Mesothelial cell of epicardium (in vitro differentiated cells): Measurements from ENCODE around the gene GULP1. TPM values are rescaled to one million over a fixed set of nuclear protein-coding genes. Genes with fewer than 3 reads are reported as not detected.
A peak's percentile ranks its signal among the peaks of the same experiment; 100 is the strongest.
"Not testable (repeated sequence)": the region's sequence is repeated elsewhere in the genome, so short reads cannot be mapped to it uniquely, and the experiment has no call there.

Source experiments
- DNase-seq, 2 experiments: peaks; one replicate each; pipeline ENCODE4 v3.0.0; 2021; ENCODE audit warnings: low spot score in 2 of 2; ENCODE audit not compliant: unreplicated experiment in 2 of 2
- H3K27ac Mint-ChIP-seq: 2 replicates; pipeline ENCODE4 v1.8.0; 2021; ENCODE audit warnings: mixed read lengths
- H3K27me3 Mint-ChIP-seq: 2 replicates; pipeline ENCODE4 v1.8.0; 2021; ENCODE audit warnings: low read depth, mixed read lengths
- H3K36me3 Mint-ChIP-seq: 2 replicates; pipeline ENCODE4 v1.8.0; 2021; ENCODE audit warnings: mixed read lengths
- H3K4me1 Mint-ChIP-seq: 2 replicates; pipeline ENCODE4 v1.8.0; 2021; ENCODE audit warnings: mixed read lengths
- H3K4me3 Mint-ChIP-seq: 2 replicates; pipeline ENCODE4 v1.8.0; 2021; ENCODE audit warnings: mild to moderate bottlenecking, moderate library complexity, mixed read lengths
- H3K9me3 Mint-ChIP-seq: 2 replicates; pipeline ENCODE4 v1.8.0; 2021; ENCODE audit warnings: mixed read lengths
- CTCF ChIP-seq: fragments of 200-600 bp; sonication (generic); IDR thresholded peaks from one replicate; pipeline ENCODE4 v1.5.0; 2021; ENCODE audit warnings: antibody characterized with exemption; ENCODE audit not compliant: unreplicated experiment
- total RNA-seq: library from RNA; stranded (reverse); gene quantifications from 3 replicates; pipeline ENCODE4 v1.2.1, GENCODE V29; 2021

Gene GULP1
- total RNA-seq, 1 donor from 2014 or later: 58.5 TPM

- no peaks in the 10 kb centered on the region for H3K27me3 Mint-ChIP-seq
- peak; percentile 40 to 77 for DNase-seq
Observed at GRCh38 chr2:188293601-188294351, 2.1 kb downstream of the GULP1 start.

DNA sequence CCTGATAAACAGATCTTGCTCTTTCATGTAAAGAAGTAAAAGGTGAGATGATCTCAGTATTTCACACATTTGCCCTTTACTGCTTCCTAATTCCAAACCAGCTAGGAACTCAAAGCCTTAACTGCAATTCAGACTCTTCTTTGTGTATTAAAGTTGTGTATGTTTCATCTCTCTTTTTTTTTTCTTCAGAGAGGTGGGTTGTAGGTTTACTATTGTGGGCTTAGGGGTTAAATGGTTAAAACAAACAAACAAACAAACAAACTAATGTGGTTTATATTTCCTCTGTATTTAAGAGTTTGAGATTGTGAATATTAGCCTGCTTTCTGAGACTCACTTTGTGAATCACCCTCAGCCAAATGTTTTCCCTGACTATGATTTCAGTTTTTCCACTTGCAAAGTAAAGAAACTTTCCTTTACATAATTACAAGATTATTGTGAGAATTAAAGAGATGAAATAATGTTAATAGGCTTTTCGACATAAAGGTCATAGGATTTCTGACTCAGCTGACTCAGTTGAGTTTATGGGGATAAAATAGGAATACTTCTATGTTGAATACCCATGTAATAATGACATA lies 2.8 kb downstream of the GULP1 start:
- H3K36me3 Mint-ChIP-seq: peaks cover 5% of the 10 kb centered on the region
- H3K4me1 Mint-ChIP-seq: peaks cover 38% of the 10 kb centered on the region
- no peaks in the 10 kb centered on the region for H3K27me3 Mint-ChIP-seq
- no peak for TF ChIP-seq CTCF
- no peak for DNase-seq
- H3K4me3 Mint-ChIP-seq: peak overlapping the region; percentile 98
- H3K9me3 Mint-ChIP-seq: peaks cover 10% of the 10 kb centered on the region
- peak overlapping the region; percentile 99 for H3K27ac Mint-ChIP-seq

More at GRCh38 chr2:188293601-188294351, 2.1 kb downstream of the GULP1 start:
- TF ChIP-seq CTCF: no peak
- H3K27ac Mint-ChIP-seq: peak overlapping the region; percentile 99
- H3K36me3 Mint-ChIP-seq: peaks cover 2% of the 10 kb centered on the region
- H3K4me3 Mint-ChIP-seq: peak overlapping the region; percentile 98
- peaks cover 38% of the 10 kb centered on the region for H3K4me1 Mint-ChIP-seq
- peaks cover 6% of the 10 kb centered on the region for H3K9me3 Mint-ChIP-seq

- no peak for DNase-seq
- Mint-ChIP-seq H3K27ac (peak overlapping the region; percentile 99), H3K4me3 (peak overlapping the region; percentile 98), H3K36me3 (peaks cover 5% of the 10 kb centered on the region), H3K9me3 (peaks cover 10% of the 10 kb centered on the region), H3K27me3 (no peaks in the 10 kb centered on the region), H3K4me1 (peaks cover 38% of the 10 kb centered on the region)
- no peak for TF ChIP-seq CTCF
Observed at GRCh38 chr2:188295067-188295685, 3.5 kb downstream of the GULP1 start.

- Mint-ChIP-seq H3K4me1 (peaks cover 32% of the 10 kb centered on the region), H3K4me3 (no peak overlapping the region), H3K27ac (no peak overlapping the region), H3K36me3 (peaks cover 5% of the 10 kb centered on the region), H3K9me3 (peaks cover 10% of the 10 kb centered on the region), H3K27me3 (no peaks in the 10 kb centered on the region)
- no peak for DNase-seq
- TF ChIP-seq CTCF: no peak
Observed at GRCh38 chr2:188297978-188298377, 6.3 kb downstream of the GULP1 start.

GRCh38 chr2:188298937-188299371 lies 7.3 kb downstream of the GULP1 start:
- DNase-seq, H3K9me3 Mint-ChIP-seq, H3K27me3 Mint-ChIP-seq, H3K36me3 Mint-ChIP-seq, H3K4me3 Mint-ChIP-seq, H3K27ac Mint-ChIP-seq: not testable (repeated sequence)
- peaks cover 32% of the 10 kb centered on the region for H3K4me1 Mint-ChIP-seq
